HL-60/S4 treated with phorbol 12-myristate 13-acetate at 8.2 ng/mL for 4 days and 3 days (cell line): ENCODE measurements around the gene CTNNA1.

Experiments used
- in situ Hi-C: fragments of 300-500 bp; cut with MboI; formaldehyde crosslinking; loops from 2 replicates; pipeline ENCODE4 v1.15.0; 2022; ENCODE audit warnings: low sequenced_read_pairs

Gene CTNNA1

GRCh38 chr5:138925090-138925635, 171.9 kb downstream of the CTNNA1 start:
- in situ Hi-C loops = no loop called here

DNA sequence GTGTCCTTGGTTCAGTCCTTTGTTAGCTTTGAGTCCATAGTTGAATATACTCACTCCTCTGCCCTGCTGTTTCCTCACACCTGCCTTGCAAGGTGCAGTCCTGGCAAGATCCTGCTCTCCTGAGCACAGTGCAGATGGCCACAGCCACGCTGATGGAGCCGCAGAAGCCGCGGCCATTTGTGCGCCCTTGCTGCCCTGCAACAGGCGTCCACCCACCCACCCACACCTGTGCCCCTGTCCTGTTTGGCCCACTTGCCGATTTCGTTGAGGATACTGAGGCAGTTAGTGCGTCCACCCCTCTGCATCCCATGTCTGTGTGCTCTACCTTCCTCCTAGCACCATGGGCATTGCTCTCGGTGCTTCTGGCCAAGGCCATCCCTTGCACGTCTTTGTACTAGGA, 173.0 kb downstream of the CTNNA1 start:
- in situ Hi-C loops = no loop called here

GRCh38 chr5:138926688-138927448, 173.6 kb downstream of the CTNNA1 start:
- in situ Hi-C loops = no loop called here

DNA sequence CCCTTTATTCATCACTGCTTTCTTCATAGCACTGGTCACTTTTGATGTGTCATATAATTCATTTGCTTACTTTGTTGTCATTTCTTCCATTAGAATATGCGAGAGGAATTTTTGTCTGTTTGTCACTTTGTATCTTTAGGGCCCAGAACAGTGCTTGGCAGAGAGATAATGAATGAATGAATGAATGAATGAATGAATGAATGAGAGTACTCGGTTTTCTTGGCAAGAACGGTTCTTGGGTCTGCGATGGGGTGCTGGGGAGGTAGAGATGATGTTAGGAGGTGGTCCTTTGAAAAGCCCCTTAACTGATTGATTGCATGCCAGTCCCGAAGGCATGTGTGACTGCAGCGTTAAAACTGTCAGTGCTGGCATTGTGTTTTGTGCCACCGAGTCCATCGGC, 174.3 kb downstream of the CTNNA1 start:
- in situ Hi-C loops = no loop called here

GRCh38 chr5:138927979-138928378, 174.8 kb downstream of the CTNNA1 start:
- in situ Hi-C loops = no loop called here

- in situ Hi-C loops = no loop called here
Measured at GRCh38 chr5:138929571-138929955, 176.3 kb downstream of the CTNNA1 start.

GRCh38 chr5:138930371-138931097, 177.3 kb downstream of the CTNNA1 start:
- in situ Hi-C loops = no loop called here

- in situ Hi-C loops = no loop called here
Measured at GRCh38 chr5:138932171-138932810, 179.1 kb downstream of the CTNNA1 start.

GRCh38 chr5:138933522-138934290, 180.5 kb downstream of the CTNNA1 start:
- in situ Hi-C loops = no loop called here

GRCh38 chr5:138934971-138935370, 181.7 kb downstream of the CTNNA1 start:
- in situ Hi-C loops = no loop called here

DNA sequence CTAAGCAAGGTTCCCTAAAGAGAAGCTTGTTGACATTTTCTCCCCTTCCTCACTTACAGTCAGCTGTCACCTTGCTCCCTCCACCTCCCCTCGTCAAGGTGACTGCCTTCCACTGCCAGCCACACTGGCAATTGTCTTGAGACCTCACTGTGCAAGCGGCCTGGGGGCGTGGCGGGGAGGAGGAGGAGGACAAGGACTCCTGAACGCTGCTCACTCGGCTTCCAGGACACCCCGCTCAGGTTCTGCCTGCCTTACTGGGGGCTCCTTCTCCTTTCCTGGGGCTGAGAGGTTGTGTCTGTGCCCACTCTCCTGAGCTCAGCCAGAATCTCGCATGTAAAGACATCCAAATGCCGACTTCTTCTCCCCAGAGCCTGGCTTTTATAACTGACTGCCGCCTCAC, 182.2 kb downstream of the CTNNA1 start:
- in situ Hi-C loops = no loop called here

DNA sequence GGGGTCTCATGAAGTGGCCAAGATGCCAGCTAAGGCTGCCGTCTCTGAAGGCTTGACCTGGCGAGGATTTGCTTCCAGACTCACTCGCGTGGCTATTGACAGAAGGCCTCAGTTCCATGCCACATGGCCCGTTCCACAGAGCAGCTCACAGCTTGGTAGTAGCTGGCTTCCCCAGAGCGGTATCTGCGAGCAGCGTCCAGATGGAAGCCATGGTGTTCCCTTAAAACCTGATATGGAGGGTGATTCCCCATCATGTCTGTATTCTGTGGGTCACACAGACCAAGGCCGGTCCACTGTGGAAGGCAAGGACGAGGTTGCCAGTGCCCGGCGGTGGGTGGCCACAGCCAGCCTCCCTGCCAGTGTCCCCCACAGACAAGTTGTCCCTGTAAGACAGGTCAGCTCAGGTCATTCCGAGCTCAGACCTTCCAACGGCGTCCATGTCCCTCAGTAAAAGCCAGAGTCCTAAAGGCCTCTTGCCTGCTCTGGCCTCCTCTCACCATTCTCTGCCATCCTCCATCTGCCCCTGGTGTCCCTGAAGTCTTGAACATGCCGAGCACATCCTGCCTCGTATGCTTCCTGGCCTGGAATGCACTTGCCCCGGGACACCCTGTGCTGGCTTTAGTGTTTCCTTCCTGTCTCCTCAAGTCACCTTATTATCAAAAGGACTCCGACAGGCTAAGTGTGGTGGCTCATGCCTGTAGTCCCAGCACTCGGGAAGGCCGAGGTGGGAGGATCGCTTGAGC, 183.2 kb downstream of the CTNNA1 start:
- in situ Hi-C loops = no loop called here

- in situ Hi-C loops = no loop called here
Measured at GRCh38 chr5:138936968-138937345, 183.7 kb downstream of the CTNNA1 start.

GRCh38 chr5:138937392-138938387, 184.5 kb downstream of the CTNNA1 start:
- in situ Hi-C loops = no loop called here

DNA sequence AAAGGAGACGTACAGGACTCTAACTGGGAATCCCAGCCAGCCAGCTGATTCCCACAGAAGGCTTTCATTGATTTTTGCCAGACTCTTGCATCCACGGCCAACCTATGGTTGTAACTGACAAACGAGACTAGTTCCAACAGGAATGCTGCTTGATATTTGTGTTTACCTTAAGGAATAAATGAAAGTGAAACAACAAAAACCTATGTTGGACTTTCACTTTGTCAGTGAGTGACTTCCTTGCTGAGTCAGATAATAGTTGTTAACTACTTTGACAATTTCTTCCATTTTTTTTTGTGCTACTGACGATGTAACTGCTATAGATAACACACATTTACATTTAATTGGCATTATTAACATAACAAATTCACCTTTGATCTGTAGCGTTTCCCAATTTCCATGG, 185.3 kb downstream of the CTNNA1 start:
- in situ Hi-C loops = no loop called here

DNA sequence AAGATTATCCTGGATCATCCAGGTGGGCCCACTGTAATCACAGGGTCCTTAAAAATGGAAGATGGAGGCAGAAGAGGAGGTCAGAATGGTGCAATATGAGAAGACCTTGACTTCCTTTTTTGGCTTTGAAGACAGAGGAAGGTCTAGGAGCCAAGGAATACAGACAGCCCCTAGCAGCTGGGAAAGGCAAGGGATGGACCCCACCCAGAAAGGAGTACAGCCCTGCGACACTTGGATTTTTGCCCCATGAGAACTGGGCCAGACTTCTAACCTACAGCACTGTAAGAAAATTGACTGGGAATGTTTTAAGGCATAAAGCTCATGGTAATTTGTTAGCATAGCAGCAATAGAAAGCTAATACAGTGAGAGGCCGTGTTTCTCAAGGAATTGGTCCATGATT, 188.8 kb downstream of the CTNNA1 start:
- in situ Hi-C loops = no loop called here

GRCh38 chr5:138942861-138943260, 189.6 kb downstream of the CTNNA1 start:
- in situ Hi-C loops = no loop called here

DNA sequence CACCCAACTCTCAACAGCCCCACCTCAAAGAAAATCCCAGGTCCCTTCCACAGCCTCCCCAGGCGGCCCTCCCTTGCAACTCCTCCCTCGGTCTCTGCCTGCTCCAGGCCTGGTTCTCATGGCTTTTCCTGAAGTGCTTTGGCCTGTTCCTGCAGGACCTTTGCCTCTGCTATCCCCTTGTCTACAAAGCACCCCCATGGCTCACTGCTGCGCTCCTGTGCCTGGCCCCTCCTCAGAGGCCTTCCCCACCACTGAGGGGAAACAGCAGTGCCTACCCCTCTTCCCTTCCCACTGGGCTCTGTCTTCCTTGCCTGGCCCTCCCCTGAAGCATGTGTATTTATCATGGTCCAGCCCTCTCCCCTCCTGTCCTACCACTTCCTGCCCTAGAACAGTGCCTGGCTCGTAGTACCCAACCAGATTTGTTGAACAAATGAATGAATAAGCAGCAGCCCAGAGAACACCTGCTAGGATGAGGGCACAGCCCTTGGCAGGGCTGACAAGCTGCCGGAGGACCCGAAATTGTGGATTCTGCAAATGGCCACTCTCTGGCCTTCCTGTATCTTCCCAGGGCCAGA, 190.5 kb downstream of the CTNNA1 start:
- in situ Hi-C loops = no loop called here
